Fibroblast of mammary gland (primary cell): ENCODE measurements around the gene LINC00237.

ENCODE experiments used
- DNase-seq: peaks from one replicate; pipeline ENCODE4 v3.0.0-alpha.2; 2010; ENCODE audit warnings: low read depth
- H3K4me3 ChIP-seq: 2 replicates; pipeline ENCODE4 v1.5.1; 2011; ENCODE audit warnings: low read depth, mild to moderate bottlenecking, low read length, moderate library complexity; ENCODE audit not compliant: control insufficient read depth
- CTCF ChIP-seq: conservative IDR thresholded peaks from 2 replicates; pipeline ENCODE4 v1.5.1; 2011; ENCODE audit warnings: low read depth, low read length, inconsistent platforms; ENCODE audit not compliant: control insufficient read depth, insufficient read depth

The LINC00237 gene

GRCh38 chr20:21117521-21117920 is 11.4 kb upstream of the LINC00237 start:
- no peak overlapping the region for H3K4me3 ChIP-seq
- DNase-seq, result no peak
- TF ChIP-seq CTCF, result no peak

DNA sequence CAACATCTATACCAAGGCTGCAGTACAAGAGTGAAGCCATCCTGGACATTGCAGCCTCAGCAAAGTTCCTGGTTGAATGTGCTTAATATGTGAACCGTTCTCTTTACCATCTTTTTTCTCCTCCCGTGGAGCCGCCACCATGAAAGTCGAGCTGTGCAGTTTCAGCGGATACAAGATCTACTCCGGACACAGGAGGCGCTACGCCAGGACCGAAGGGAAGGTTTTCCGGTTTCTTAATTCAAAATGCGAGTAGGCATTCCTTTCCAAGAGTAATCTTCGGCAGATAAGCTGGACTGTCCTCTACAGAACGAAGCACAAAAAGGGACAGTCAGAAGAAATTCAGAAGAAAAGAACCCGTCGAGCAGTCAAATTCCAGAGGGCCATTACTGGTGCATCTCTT is 8.4 kb upstream of the LINC00237 start:
- no peak for TF ChIP-seq CTCF
- H3K4me3 ChIP-seq, result no peak overlapping the region
- DNase-seq, result no peak

GRCh38 chr20:21113697-21114096 is 7.5 kb upstream of the LINC00237 start:
- DNase-seq, result no peak
- no peak for TF ChIP-seq CTCF
- no peak overlapping the region for H3K4me3 ChIP-seq

GRCh38 chr20:21111416-21111815 is 5.3 kb upstream of the LINC00237 start:
- no peak overlapping the region for H3K4me3 ChIP-seq
- TF ChIP-seq CTCF, result no peak
- DNase-seq, result no peak

DNA sequence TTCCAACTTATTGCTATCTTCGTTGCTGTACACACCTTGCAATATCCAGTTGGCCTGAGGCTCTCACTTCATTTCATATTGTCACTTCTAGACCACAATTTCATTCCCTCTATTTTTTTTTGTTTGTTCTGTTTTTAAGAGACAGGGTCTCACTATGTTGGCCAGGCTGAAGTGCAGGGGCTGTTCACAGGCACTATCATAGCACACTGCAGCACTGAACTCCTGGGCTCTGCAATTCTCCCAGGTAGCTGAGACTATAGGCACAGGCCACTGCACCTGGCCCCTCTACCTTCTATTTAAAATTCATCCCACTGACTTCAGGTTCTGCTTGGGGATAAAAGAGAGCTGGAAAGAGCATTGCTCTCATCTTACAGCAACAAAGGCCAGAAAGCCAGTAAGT is 4.7 kb upstream of the LINC00237 start:
- no peak for TF ChIP-seq CTCF

DNA sequence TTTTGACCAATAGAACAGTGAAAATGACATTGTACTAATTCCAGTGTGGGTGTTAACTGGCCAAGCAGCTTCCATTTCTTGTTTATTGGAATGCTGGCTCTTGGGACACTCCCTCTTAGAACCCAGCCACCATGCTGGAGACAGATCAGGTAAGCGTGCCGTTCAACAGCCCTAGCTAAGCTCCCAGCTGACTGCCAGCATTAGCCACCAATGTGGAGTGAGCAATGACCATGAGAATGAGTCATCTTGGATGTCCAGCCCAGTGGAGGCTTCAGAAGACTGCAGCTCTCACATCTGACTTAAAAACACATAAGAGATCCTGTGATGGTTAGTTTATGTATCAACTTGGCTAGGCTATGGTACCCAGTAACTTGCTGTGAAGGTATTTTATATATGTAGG is 3.0 kb upstream of the LINC00237 start:
- peak; percentile 38 for DNase-seq
- TF ChIP-seq CTCF, result no peak
- H3K4me3 ChIP-seq, result no peak overlapping the region

More for the DNA sequence above, 4.7 kb upstream of the LINC00237 start:
- H3K4me3 ChIP-seq, result no peak overlapping the region
- DNase-seq, result no peak
